Calu3 (cell line): ENCODE measurements around the gene SUV39H1. TPM values are rescaled to one million over a fixed set of nuclear protein-coding genes. Genes with fewer than 3 reads are reported as not detected.

ENCODE experiments used
- BruUV-seq: library from RNA; stranded (reverse); fragments of 400-500 nt; replicated peaks from 2 replicates; lab custom pipeline; 2021; lab: Mats Ljungman, UMichigan
- CTCF ChIA-PET: fragments of 300-600 bp; sonication (Branson Sonifier 250); formaldehyde crosslinking; loops from one replicate; lab custom pipeline; 2022; ENCODE audit warnings: antibody characterized with exemption; lab: Charles Lee
- DNase-seq: peaks from one replicate; pipeline ENCODE4 v3.0.0; 2022
- H3K27ac Mint-ChIP-seq: one replicate; pipeline ENCODE4 v1.8.0; 2022; ENCODE audit warnings: mixed read lengths; ENCODE audit not compliant: unreplicated experiment
- H3K27me3 Mint-ChIP-seq: one replicate; pipeline ENCODE4 v1.8.0; 2022; ENCODE audit warnings: mixed read lengths; ENCODE audit not compliant: unreplicated experiment
- H3K36me3 Mint-ChIP-seq: one replicate; pipeline ENCODE4 v1.8.0; 2022; ENCODE audit warnings: mild to moderate bottlenecking, moderate library complexity, mixed read lengths; ENCODE audit not compliant: insufficient read depth, unreplicated experiment
- H3K4me1 Mint-ChIP-seq: one replicate; pipeline ENCODE4 v1.8.0; 2022; ENCODE audit warnings: mild to moderate bottlenecking, low read depth, mixed read lengths; ENCODE audit not compliant: unreplicated experiment
- H3K4me3 Mint-ChIP-seq: one replicate; pipeline ENCODE4 v1.8.0; 2022; ENCODE audit warnings: mild to moderate bottlenecking, low read depth, moderate library complexity, mixed read lengths; ENCODE audit not compliant: unreplicated experiment
- H3K9me3 Mint-ChIP-seq: one replicate; pipeline ENCODE4 v1.8.0; 2022; ENCODE audit warnings: low read depth, mixed read lengths; ENCODE audit not compliant: unreplicated experiment
- intact Hi-C: fragments of 100-400 bp; cut with micrococcal nuclease; formaldehyde crosslinking; loops from one replicate; pipeline ENCODE4 v1.10.0; 2022; ENCODE audit not compliant: unreplicated experiment
- total RNA-seq: library from RNA; stranded (reverse); gene quantifications from 2 replicates; pipeline ENCODE4 v1.2.3, GENCODE V29; 2022
- TF ChIP-seq, protein P1 (sequence below): fragments of 200-600 bp; IDR thresholded peaks from one replicate; pipeline ENCODE4 v1.8.0; 2022; ENCODE audit warnings: antibody characterized with exemption; ENCODE audit not compliant: unreplicated experiment

Gene SUV39H1
- total RNA-seq, 1 experiment from 2014 or later = 20.8 TPM

DNA sequence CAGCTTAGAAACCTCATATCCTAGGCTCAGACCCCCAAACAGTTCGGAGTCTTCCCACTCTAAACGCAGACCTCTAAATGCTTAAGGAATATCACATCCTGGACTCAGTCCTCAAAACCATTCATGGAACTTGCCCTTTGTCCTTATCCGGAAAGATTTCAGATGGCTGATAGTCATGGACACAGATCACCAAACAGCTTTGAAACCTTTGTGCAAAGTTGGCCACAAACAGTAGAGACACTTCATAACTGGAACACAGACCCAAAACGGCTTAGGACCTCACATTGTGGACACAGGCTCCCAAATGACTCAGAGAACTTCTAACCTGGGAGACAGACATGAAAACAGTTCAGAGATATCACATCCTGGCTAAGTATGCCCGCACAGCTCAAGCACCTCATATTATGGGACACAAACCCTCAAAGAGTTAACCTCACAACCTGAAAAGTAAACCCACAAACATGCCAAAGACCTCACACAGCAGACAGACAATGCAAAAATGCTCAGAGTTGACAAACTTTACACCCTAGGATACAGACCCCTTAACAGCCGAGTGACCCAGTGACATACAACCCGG is 15.5 kb downstream of the SUV39H1 start:
- peaks cover 32% of the 10 kb centered on the region for H3K27me3 Mint-ChIP-seq
- no TSS peak for BruUV-seq
- intact Hi-C loops = no loop called here
- peaks cover 11% of the 10 kb centered on the region for H3K4me1 Mint-ChIP-seq
- no peak for DNase-seq
- H3K4me3 Mint-ChIP-seq = no peak overlapping the region
- CTCF ChIA-PET = no interaction called here
- no peak overlapping the region for H3K27ac Mint-ChIP-seq
- TF ChIP-seq, protein P1, sequence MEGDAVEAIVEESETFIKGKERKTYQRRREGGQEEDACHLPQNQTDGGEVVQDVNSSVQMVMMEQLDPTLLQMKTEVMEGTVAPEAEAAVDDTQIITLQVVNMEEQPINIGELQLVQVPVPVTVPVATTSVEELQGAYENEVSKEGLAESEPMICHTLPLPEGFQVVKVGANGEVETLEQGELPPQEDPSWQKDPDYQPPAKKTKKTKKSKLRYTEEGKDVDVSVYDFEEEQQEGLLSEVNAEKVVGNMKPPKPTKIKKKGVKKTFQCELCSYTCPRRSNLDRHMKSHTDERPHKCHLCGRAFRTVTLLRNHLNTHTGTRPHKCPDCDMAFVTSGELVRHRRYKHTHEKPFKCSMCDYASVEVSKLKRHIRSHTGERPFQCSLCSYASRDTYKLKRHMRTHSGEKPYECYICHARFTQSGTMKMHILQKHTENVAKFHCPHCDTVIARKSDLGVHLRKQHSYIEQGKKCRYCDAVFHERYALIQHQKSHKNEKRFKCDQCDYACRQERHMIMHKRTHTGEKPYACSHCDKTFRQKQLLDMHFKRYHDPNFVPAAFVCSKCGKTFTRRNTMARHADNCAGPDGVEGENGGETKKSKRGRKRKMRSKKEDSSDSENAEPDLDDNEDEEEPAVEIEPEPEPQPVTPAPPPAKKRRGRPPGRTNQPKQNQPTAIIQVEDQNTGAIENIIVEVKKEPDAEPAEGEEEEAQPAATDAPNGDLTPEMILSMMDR = no peak
- H3K36me3 Mint-ChIP-seq = peaks cover 6% of the 10 kb centered on the region
- H3K9me3 Mint-ChIP-seq = no peaks in the 10 kb centered on the region

DNA sequence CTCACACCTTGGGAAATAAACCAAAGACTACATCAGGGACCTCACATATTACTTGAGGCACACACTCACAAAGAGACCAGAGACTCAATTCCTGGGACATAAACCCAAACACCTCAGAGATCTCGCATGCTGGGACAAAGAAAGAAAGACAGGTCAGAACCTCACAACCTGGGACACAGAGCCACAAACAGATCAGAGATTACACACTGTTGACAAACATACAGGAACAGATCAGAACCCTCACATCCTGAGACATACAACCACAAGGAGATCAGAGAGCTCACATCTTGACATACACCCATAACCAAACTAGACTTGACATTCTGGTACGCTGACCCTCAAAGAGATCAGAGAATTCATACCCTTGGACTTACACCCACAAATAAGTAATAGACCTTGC is 17.3 kb downstream of the SUV39H1 start:
- Mint-ChIP-seq H3K4me1 (peaks cover 11% of the 10 kb centered on the region), H3K4me3 (no peak overlapping the region), H3K27me3 (peaks cover 32% of the 10 kb centered on the region), H3K9me3 (peaks cover 3% of the 10 kb centered on the region), H3K27ac (no peak overlapping the region), H3K36me3 (peaks cover 6% of the 10 kb centered on the region)
- TF ChIP-seq, protein P1 = no peak
- no peak for DNase-seq
- no TSS peak for BruUV-seq
- intact Hi-C loops = no loop called here
- CTCF ChIA-PET = no interaction called here

DNA sequence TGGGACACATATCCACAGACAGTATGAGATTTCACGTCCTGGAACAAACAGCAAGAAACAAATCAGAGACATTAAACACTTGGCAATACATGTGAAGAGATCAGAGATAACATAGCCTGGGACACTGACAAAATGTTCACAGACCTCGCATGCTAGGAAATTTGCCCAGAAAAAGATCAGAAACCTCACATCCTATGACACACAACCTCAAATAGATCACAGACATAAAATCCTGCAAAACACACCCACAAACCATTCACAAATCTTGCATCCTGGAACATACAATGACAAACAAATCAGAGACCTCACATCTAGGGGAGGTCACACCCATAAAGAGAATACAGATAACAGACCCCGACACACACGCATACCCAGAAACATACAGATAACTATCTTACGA is 18.0 kb downstream of the SUV39H1 start:
- BruUV-seq = no TSS peak
- intact Hi-C loops = no loop called here
- Mint-ChIP-seq H3K36me3 (peaks cover 6% of the 10 kb centered on the region), H3K4me1 (peaks cover 11% of the 10 kb centered on the region), H3K9me3 (peaks cover 3% of the 10 kb centered on the region), H3K27me3 (peaks cover 32% of the 10 kb centered on the region), H3K4me3 (no peak overlapping the region), H3K27ac (no peak overlapping the region)
- no peak for DNase-seq
- CTCF ChIA-PET = no interaction called here
- TF ChIP-seq, protein P1 = no peak

DNA sequence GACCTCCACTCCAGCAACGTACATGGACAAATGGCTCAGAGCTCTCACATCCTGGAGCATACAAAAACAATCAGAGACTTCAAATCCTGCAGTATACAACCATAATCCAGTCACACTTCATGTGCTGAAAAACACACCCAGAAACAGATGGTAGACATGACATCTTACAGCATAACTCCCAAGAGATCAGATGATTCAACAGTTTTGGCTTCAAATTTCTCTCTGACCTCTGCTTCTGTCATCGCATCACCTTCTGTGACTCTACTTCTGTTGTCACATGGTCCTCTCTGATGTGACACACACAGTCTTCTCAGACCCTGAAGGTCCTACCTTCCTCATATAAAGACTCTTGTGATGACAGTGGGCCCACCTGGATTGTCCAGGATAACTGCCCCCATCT is 18.5 kb downstream of the SUV39H1 start:
- BruUV-seq = no TSS peak
- H3K9me3 Mint-ChIP-seq = peaks cover 3% of the 10 kb centered on the region

More for the DNA sequence above, 18.5 kb downstream of the SUV39H1 start:
- Mint-ChIP-seq H3K4me1 (peaks cover 11% of the 10 kb centered on the region), H3K27me3 (peaks cover 32% of the 10 kb centered on the region), H3K27ac (no peak overlapping the region), H3K36me3 (peaks cover 6% of the 10 kb centered on the region), H3K4me3 (no peak overlapping the region)
- intact Hi-C loops = no loop called here
- TF ChIP-seq, protein P1 = no peak
- CTCF ChIA-PET = no interaction called here
- no peak for DNase-seq
